Endothelial cell of umbilical vein (primary cell): ENCODE data around the gene AMOT.

Source experiments
- EZH2 ChIP-seq: IDR thresholded peaks from 2 replicates; pipeline ENCODE4 v1.6.1; 2012; ENCODE audit warnings: borderline replicate concordance, low read depth, mild to moderate bottlenecking, moderate library complexity, low read length, inconsistent platforms; ENCODE audit not compliant: severe bottlenecking
- FOS ChIP-seq: IDR thresholded peaks from 2 replicates; pipeline ENCODE4 v1.6.1; 2011; ENCODE audit warnings: mild to moderate bottlenecking, low read length, moderate library complexity, borderline replicate concordance; ENCODE audit not compliant: insufficient read depth
- MYC ChIP-seq: IDR thresholded peaks from one replicate; pipeline ENCODE4 v1.6.1; 2011; ENCODE audit warnings: mild to moderate bottlenecking, low read depth, low read length
- POLR2A ChIP-seq: IDR thresholded peaks from 2 replicates; pipeline ENCODE4 v1.6.1; 2012; ENCODE audit warnings: low read depth, mild to moderate bottlenecking, control low read depth, low read length
- POLR2AphosphoS5 ChIP-seq: IDR thresholded peaks from 2 replicates; pipeline ENCODE4 v1.6.1; 2012; ENCODE audit warnings: low read depth, mild to moderate bottlenecking, control low read depth, low read length, moderate library complexity; ENCODE audit not compliant: insufficient read depth
- TF ChIP-seq, protein P1 (sequence below): IDR thresholded peaks from 2 replicates; pipeline ENCODE4 v1.6.1; 2011; ENCODE audit not compliant: insufficient read depth, insufficient read length
- TF ChIP-seq, protein P2 (sequence below), 2 donors: IDR thresholded peaks; 1 replicate in 1 of 2; 2 replicates in 1 of 2; pipeline ENCODE4 v1.5.1; 2011; ENCODE audit warnings: low read length in 2 of 2, mild to moderate bottlenecking in 2 of 2, moderate library complexity in 2 of 2, control low read depth in 1 of 2, inconsistent platforms in 1 of 2, low read depth in 1 of 2; ENCODE audit not compliant: insufficient read depth in 1 of 2; ENCODE audit errors: extremely low read depth in 1 of 2

DNA sequence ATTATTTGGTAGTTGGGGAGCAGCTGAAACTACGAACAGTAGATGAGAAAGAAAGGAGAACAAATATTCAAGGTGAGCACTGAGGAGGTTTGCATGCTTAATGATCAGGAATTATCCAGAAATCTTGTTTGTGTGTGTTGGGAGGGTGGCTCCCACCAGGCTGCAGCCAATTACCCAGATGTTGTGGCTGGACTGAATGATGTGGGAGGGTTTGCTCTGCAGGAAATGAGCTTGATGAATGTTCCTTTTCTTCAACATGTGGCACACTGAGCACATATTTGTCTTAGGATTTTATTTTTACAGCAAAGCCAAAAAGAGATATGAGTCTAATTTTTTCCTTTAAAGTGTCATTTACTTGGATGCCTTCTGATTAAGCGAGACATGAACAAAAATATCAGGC lies 48.3 kb upstream of the AMOT start:
- TF ChIP-seq POLR2AphosphoS5 (no peak), EZH2 (no peak), POLR2A (no peak), MYC (no peak), FOS (no peak)
- TF ChIP-seq, protein P1, sequence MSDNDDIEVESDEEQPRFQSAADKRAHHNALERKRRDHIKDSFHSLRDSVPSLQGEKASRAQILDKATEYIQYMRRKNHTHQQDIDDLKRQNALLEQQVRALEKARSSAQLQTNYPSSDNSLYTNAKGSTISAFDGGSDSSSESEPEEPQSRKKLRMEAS = no peak
- TF ChIP-seq, protein P2, sequence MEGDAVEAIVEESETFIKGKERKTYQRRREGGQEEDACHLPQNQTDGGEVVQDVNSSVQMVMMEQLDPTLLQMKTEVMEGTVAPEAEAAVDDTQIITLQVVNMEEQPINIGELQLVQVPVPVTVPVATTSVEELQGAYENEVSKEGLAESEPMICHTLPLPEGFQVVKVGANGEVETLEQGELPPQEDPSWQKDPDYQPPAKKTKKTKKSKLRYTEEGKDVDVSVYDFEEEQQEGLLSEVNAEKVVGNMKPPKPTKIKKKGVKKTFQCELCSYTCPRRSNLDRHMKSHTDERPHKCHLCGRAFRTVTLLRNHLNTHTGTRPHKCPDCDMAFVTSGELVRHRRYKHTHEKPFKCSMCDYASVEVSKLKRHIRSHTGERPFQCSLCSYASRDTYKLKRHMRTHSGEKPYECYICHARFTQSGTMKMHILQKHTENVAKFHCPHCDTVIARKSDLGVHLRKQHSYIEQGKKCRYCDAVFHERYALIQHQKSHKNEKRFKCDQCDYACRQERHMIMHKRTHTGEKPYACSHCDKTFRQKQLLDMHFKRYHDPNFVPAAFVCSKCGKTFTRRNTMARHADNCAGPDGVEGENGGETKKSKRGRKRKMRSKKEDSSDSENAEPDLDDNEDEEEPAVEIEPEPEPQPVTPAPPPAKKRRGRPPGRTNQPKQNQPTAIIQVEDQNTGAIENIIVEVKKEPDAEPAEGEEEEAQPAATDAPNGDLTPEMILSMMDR (IDR thresholded peaks at IDR 0.05; ENCODE audit: extremely low read depth in 1 of 2, insufficient read depth in 1 of 2, low read depth in 1 of 2, low read length in 2 of 2) = no peak
